Measurements from ENCODE around the gene HCFC1. TPM values are rescaled to one million over a fixed set of nuclear protein-coding genes. Genes with fewer than 3 reads are reported as not detected.
A peak's percentile ranks its signal among the peaks of the same experiment; 100 is the strongest.

The HCFC1 gene
- total RNA-seq, 1 donor from 2014 or later: 73.9 TPM

DNA sequence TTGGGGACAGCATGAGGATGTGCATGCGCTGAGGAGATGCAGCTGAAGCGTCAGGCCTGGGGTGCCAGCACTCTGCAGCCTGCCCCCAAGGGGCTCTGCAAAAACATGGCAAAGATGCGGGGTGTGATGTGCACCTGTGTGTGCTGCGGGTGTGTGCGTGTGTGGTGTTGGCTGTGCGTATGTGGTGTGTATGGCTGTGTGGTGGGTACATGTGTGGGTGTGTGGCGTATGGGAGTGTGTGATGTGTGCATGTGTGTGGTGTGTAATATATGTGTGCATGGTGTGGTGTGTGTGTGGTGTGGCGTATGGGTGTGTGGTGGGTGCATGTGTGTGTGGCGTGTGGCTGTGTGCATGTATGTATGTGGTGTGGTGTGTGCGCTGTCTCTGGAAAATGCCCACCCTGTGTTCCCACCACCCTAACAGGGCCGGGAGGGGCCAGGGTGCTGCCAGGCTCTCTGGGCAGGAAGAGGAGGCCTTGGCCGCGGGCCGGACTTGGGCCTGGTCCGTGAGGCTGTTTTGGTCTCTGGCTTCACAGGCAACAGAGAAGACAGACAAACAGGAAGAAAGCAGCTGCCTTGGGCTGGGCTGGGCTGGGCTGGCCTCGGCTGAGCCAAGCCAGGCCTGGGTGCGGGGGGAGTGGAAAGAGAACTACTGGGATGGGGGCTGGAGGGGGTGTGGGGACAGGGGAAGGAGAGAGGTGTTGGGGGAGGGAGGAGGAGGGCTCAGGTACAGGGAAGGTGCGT is 68.2 kb downstream of the HCFC1 start:
- no peak for DNase-seq (ENCODE audit: low spot score)

DNA sequence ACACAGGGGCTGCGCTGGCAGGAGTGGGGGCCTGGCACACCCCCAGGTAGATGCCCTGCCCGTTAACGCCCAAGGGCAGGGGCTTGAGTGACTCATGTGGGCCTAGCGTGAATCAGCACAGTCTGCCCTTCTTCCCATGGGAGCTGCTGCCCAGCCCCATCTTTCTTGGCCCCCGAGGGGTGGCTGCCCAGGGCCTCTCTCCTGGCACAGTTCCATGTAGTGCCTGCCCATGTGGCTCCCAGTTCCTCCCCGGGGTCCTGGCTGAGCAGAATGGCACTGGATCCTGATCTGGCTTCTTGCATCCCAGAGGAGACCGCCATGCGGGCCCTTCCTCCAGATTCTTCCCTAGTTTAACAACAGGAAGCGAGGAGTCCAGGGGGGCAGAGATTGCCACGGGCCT is 69.2 kb downstream of the HCFC1 start:
- DNase-seq (ENCODE audit: low spot score): no peak

DNA sequence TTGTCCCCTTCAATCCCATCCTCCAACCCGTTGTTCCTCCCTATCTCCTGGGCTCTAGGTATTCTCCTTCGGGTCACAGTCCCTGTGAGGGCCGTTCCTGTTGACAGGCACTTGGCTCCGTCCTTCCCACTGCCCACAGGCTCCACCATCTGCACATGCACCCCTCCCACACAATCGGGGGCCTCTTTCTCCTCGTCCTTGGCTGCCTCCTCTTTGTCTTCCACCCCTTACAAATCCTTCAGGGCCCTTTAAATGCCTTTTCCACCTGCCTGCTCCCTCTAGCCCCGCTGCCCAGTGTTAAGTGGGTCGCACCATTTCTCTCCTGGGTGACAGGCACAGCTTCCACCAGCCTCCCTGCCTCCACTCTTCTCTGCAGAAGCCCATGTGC is 69.9 kb downstream of the HCFC1 start:
- no peak for DNase-seq (ENCODE audit: low spot score)

DNA sequence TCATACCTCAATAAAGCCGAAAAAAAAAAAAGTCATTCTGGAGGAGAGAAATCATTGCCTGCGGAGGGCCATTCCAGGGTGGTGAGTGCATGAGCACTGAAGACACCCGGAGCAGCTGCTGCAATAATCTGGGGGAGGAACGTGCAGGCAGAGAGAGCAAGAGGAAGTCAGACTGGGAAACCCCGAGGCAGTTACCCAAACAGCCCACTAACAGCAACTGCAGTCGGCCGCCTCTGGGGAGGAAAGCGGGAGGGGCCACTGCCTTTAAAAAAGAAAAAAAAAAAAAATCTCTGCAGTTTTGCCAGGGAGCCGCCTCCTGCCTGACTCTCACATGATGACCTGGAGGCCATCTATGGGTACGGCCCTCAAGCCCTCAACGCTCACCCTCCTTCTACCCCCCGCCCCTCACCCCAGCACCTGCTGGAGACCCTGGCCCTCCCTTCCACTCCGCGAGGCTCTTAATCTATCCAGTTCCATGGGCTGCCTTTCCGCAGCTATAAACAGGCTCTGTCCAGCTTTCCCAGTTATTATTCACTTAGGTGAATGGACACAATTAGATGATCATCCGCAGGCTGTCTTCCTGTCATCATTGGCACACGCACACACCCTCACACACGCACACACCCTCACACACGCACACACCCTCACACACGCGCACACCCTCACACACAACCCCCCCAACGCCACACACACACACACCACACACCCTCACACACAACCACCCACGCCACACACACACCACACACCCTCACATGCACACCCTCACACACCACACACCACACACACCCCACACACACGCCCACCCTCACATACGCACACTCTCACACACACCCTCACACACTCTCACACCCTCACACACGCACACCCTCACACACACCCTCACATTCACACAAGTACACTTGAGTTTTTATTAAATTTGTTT is 70.5 kb downstream of the HCFC1 start:
- DNase-seq (ENCODE audit: low spot score): peak; percentile 48

DNA sequence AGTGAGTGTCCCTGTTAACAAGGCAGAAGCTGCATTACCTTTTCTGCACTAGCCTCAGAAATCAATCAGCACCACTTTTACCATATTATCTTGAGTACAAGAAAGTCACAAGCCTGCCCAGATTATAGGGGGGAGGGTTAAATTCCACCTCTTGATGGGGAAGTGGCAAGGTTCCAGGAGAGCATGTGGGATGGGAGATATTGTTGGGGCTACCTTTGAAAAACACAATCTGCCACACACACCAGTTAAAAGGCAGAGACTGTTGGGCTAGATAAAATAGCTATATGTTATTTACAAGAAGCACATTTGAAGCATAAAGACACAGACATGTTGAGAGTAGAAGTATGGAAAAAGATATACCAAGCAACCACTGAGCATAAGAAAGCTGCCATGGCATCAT is 73.7 kb downstream of the HCFC1 start:
- DNase-seq (ENCODE audit: low spot score): no peak

Other genes with a start within 250 kb of the HCFC1 start
- 315 TPM for gene BCAP31, start 247.4 kb downstream of the HCFC1 start, total RNA-seq
- gene ABCD1, start 247.0 kb downstream of the HCFC1 start, total RNA-seq: 15.1 TPM
- gene PLXNB3, start 207.6 kb downstream of the HCFC1 start, total RNA-seq: 42.8 TPM
- gene SRPK3, start 190.8 kb downstream of the HCFC1 start, total RNA-seq: 2.7 TPM
- 57.0 TPM for gene IDH3G, start 177.4 kb downstream of the HCFC1 start, total RNA-seq
- 253 TPM for gene SSR4, start 177.2 kb downstream of the HCFC1 start, total RNA-seq
- gene PDZD4, start 141.3 kb downstream of the HCFC1 start, total RNA-seq: 10.6 TPM
- gene L1CAM, start 85.6 kb downstream of the HCFC1 start, total RNA-seq: 3.8 TPM
- gene AVPR2, start 67.1 kb downstream of the HCFC1 start, total RNA-seq: 2.3 TPM
- gene ARHGAP4, start 45.6 kb downstream of the HCFC1 start, total RNA-seq: 43.7 TPM
- 83.7 TPM for gene NAA10, start 36.8 kb downstream of the HCFC1 start, total RNA-seq
- 7.4 TPM for gene RENBP, start 27.2 kb downstream of the HCFC1 start, total RNA-seq
- gene TMEM187, start 936 bp upstream of the HCFC1 start, total RNA-seq: 12.8 TPM
- gene IRAK1, start 48.1 kb upstream of the HCFC1 start, total RNA-seq: 103 TPM
- gene MECP2, start 125.9 kb upstream of the HCFC1 start, total RNA-seq: 105 TPM
- not detected for gene OPN1LW, start 172.4 kb upstream of the HCFC1 start, total RNA-seq
- not detected for gene OPN1MW, start 210.8 kb upstream of the HCFC1 start, total RNA-seq
- gene OPN1MW2, start 247.9 kb upstream of the HCFC1 start, total RNA-seq: not detected